Neural progenitor cell (in vitro differentiated cells): Measurements from ENCODE around the gene TXK. TPM values are rescaled to one million over a fixed set of nuclear protein-coding genes. Genes with fewer than 3 reads are reported as not detected.

Source experiments
- DNase-seq: peaks from one replicate; pipeline ENCODE4 v3.0.0-alpha.2; 2016; ENCODE audit warnings: low spot score
- H2AFZ ChIP-seq: fragments of 200-600 bp; sonication (generic); replicated peaks from 2 replicates; pipeline ENCODE4 v1.6.1; 2016; ENCODE audit warnings: antibody characterized with exemption
- H3F3A ChIP-seq: fragments of 200-600 bp; sonication (generic); 2 replicates; pipeline ENCODE4 v1.6.1; 2016; ENCODE audit warnings: antibody characterized with exemption, low read depth
- H3K27ac ChIP-seq: fragments of 200-600 bp; sonication (generic); 2 replicates; pipeline ENCODE4 v1.5.1; 2016; ENCODE audit warnings: mild to moderate bottlenecking
- H3K27me3 ChIP-seq: fragments of 200-600 bp; sonication (generic); 2 replicates; pipeline ENCODE4 v1.6.1; 2016; ENCODE audit warnings: mild to moderate bottlenecking, moderate library complexity
- H3K36me3 ChIP-seq: fragments of 200-600 bp; sonication (generic); 2 replicates; pipeline ENCODE4 v1.5.1; 2016
- H3K4me1 ChIP-seq: fragments of 200-600 bp; sonication (generic); 2 replicates; pipeline ENCODE4 v1.6.1; 2016; ENCODE audit warnings: mixed run types
- H3K4me2 ChIP-seq: fragments of 200-600 bp; sonication (generic); 2 replicates; pipeline ENCODE4 v1.6.1; 2016
- H3K4me3 ChIP-seq: fragments of 200-600 bp; sonication (generic); 2 replicates; pipeline ENCODE4 v1.5.1; 2016
- H3K79me2 ChIP-seq: fragments of 200-600 bp; sonication (generic); 2 replicates; pipeline ENCODE4 v1.6.1; 2016; ENCODE audit warnings: low read depth
- H3K9ac ChIP-seq: fragments of 200-600 bp; sonication (generic); 2 replicates; pipeline ENCODE4 v1.6.1; 2016
- H3K9me3 ChIP-seq: fragments of 200-600 bp; sonication (generic); 2 replicates; pipeline ENCODE4 v1.5.1; 2016; ENCODE audit warnings: low read depth
- H4K20me1 ChIP-seq: fragments of 200-600 bp; sonication (generic); 2 replicates; pipeline ENCODE4 v1.6.1; 2016; ENCODE audit warnings: low read depth
- H3K27ac Mint-ChIP-seq: 3 replicates; pipeline ENCODE4 v1.8.0; 2021; ENCODE audit warnings: mixed read lengths
- H3K27me3 Mint-ChIP-seq: 2 replicates; pipeline ENCODE4 v1.8.0; 2022; ENCODE audit warnings: low read depth, mild to moderate bottlenecking, inconsistent platforms, moderate library complexity, mixed read lengths; ENCODE audit not compliant: insufficient read depth
- H3K36me3 Mint-ChIP-seq: 3 replicates; pipeline ENCODE4 v1.8.0; 2021; ENCODE audit warnings: mixed read lengths
- H3K4me1 Mint-ChIP-seq: 3 replicates; pipeline ENCODE4 v1.8.0; 2021; ENCODE audit warnings: mixed read lengths
- H3K4me3 Mint-ChIP-seq: 3 replicates; pipeline ENCODE4 v1.8.0; 2021; ENCODE audit warnings: mild to moderate bottlenecking, moderate library complexity, mixed read lengths
- H3K9me3 Mint-ChIP-seq: 3 replicates; pipeline ENCODE4 v1.8.0; 2020; ENCODE audit warnings: mixed read lengths
- CTCF ChIP-seq: fragments of 200-600 bp; sonication (generic); IDR thresholded peaks from 2 replicates; pipeline ENCODE4 v1.5.1; 2017; ENCODE audit warnings: antibody characterized with exemption, mild to moderate bottlenecking
- EZH2 ChIP-seq: fragments of 200-600 bp; sonication (generic); IDR thresholded peaks from 2 replicates; pipeline ENCODE4 v1.6.1; 2017; ENCODE audit warnings: antibody characterized with exemption, mild to moderate bottlenecking, moderate library complexity
- EZH2phosphoT487 ChIP-seq: fragments of 200-600 bp; sonication (generic); IDR thresholded peaks from 2 replicates; pipeline ENCODE4 v1.6.1; 2017; ENCODE audit warnings: antibody characterized with exemption
- total RNA-seq: library from RNA; depleted of rRNA; stranded (reverse); fragments of >200 nt; gene quantifications from 2 replicates; pipeline ENCODE4 v1.2.3, GENCODE V29; 2015; ENCODE audit warnings: low replicate concordance

Gene TXK
- total RNA-seq = not detected in 2 replicates

- no peak within 1 kb of the TSS for H3K27ac Mint-ChIP-seq
- H3K4me2 ChIP-seq = no peak within 1 kb of the TSS
- H3K4me1 Mint-ChIP-seq = no peaks in the 10 kb centered on the region
- no peaks in the 10 kb centered on the region for H3K9me3 ChIP-seq
- no peaks in the 10 kb centered on the region for H3F3A ChIP-seq
- H3K27me3 ChIP-seq = no peaks in the 10 kb centered on the region
- H3K9me3 Mint-ChIP-seq = no peaks in the 10 kb centered on the region
- H3K27ac ChIP-seq = no peak within 1 kb of the TSS
- no peak for DNase-seq
- H3K79me2 ChIP-seq = no peaks in the 10 kb centered on the region
- no peaks in the 10 kb centered on the region for H3K36me3 ChIP-seq
- no peaks in the 10 kb centered on the region for H3K36me3 Mint-ChIP-seq
- H3K27me3 Mint-ChIP-seq = peaks cover 3% of the 10 kb centered on the region
- H3K4me3 Mint-ChIP-seq = no peak within 1 kb of the TSS
- H2AFZ ChIP-seq = no peak within 1 kb of the TSS
- no peak within 1 kb of the TSS for H3K4me3 ChIP-seq
- H3K4me1 ChIP-seq = peaks cover 8% of the 10 kb centered on the region
- H3K9ac ChIP-seq = no peak within 1 kb of the TSS
- no peaks in the 10 kb centered on the region for H4K20me1 ChIP-seq
- TF ChIP-seq EZH2 (no peak), CTCF (no peak), EZH2phosphoT487 (no peak)
Measured at GRCh38 chr4:48134081-48134480, at the start of gene TXK. Gene TXK (minus strand): TSS chr4:48134250. CDS start chr4:48134170, 80 bp downstream.

- Histone ChIP-seq H3K4me1 (no peaks in the 10 kb centered on the region), H3K9ac (no peak overlapping the region), H3K4me3 (no peak overlapping the region), H3F3A (no peaks in the 10 kb centered on the region), H4K20me1 (no peaks in the 10 kb centered on the region), H2AFZ (no peak overlapping the region), H3K4me2 (no peak overlapping the region), H3K9me3 (no peaks in the 10 kb centered on the region), H3K79me2 (no peaks in the 10 kb centered on the region), H3K27ac (no peak overlapping the region), H3K36me3 (no peaks in the 10 kb centered on the region), H3K27me3 (no peaks in the 10 kb centered on the region)
- Mint-ChIP-seq H3K27ac (no peak overlapping the region), H3K4me1 (no peaks in the 10 kb centered on the region), H3K27me3 (peaks cover 3% of the 10 kb centered on the region), H3K36me3 (no peaks in the 10 kb centered on the region), H3K9me3 (no peaks in the 10 kb centered on the region), H3K4me3 (no peak overlapping the region)
- TF ChIP-seq CTCF (no peak), EZH2phosphoT487 (no peak), EZH2 (no peak)
- no peak for DNase-seq
Measured at GRCh38 chr4:48180234-48180633, 46.2 kb upstream of the TXK start.

- no peak for DNase-seq
- Mint-ChIP-seq H3K27ac (no peak overlapping the region), H3K27me3 (peaks cover 3% of the 10 kb centered on the region), H3K4me3 (no peak overlapping the region), H3K36me3 (no peaks in the 10 kb centered on the region), H3K4me1 (peaks cover under 1% of the 10 kb centered on the region), H3K9me3 (no peaks in the 10 kb centered on the region)
- Histone ChIP-seq H3K9ac (no peak overlapping the region), H3K4me2 (no peak overlapping the region), H3K79me2 (no peaks in the 10 kb centered on the region), H3K36me3 (no peaks in the 10 kb centered on the region), H3K27me3 (no peaks in the 10 kb centered on the region), H4K20me1 (no peaks in the 10 kb centered on the region), H3F3A (no peaks in the 10 kb centered on the region), H3K4me3 (no peak overlapping the region), H3K9me3 (no peaks in the 10 kb centered on the region), H3K27ac (no peak overlapping the region), H2AFZ (no peak overlapping the region), H3K4me1 (no peaks in the 10 kb centered on the region)
- no peak for TF ChIP-seq CTCF
- TF ChIP-seq EZH2 = no peak
- TF ChIP-seq EZH2phosphoT487 = no peak
Measured at GRCh38 chr4:48178931-48179330, 44.9 kb upstream of the TXK start.
